ENCODE results near the gene INPP5D. TPM values are rescaled to one million over a fixed set of nuclear protein-coding genes. Genes with fewer than 3 reads are reported as not detected.

INPP5D gene
- total RNA-seq, 1 donor from 2014 or later: 33.4 TPM

DNA sequence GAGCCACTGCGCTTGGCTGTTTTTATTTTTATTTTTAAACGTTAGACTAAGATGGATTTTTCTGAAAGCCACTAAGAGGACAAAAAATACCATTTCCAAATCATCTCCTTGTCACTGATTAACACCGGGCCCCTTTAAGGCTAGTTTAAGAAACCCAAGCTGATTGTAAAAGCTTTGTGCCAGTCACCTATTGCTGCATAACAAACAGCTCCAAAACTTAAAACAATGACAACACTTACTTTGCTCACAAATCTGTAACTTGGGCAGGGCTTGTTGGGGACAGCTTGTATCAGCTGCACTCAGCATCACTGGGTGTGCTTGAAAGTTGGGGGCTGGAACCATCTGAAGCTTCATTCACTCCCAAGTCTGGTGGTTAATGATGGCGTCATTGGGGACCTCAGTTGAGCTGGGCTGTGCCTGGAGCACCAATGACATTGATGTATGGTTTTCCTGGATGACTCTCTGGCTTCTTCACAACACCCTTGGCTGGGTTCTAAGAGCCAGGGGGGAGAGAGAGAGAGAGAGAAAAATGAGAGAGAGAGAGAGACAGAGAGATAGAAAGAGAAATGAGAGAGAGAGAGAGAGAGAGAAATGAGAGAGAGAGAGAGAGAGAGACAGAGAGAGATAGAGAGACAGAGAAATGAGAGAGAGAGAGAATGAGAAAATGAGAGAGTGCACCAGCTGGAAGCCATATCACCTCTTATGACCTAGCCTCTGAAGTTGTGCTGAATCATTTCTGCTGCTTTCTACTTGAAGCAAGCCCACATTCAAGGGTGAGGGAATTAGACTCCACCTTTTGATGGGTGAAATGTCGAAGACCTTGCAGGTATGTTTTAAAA is 165.3 kb downstream of the INPP5D start:
- Histone ChIP-seq H3K27me3 (no peaks in the 10 kb centered on the region), H3K4me1 (no peaks in the 10 kb centered on the region), H3K4me3 (no peak overlapping the region), H3K9me3 (no peaks in the 10 kb centered on the region), H3K27ac (no peak overlapping the region), H3K36me3 (no peaks in the 10 kb centered on the region)
- DNase-seq (ENCODE audit: extremely low spot score in 2 of 2): no peak
- TF ChIP-seq POLR2A (IDR thresholded peaks at IDR 0.05) (no peak), POLR2AphosphoS5 (IDR thresholded peaks at IDR 0.05; ENCODE audit: insufficient read depth in 1 of 2, low read depth in 1 of 2) (no peak)
- TF ChIP-seq, protein P1, sequence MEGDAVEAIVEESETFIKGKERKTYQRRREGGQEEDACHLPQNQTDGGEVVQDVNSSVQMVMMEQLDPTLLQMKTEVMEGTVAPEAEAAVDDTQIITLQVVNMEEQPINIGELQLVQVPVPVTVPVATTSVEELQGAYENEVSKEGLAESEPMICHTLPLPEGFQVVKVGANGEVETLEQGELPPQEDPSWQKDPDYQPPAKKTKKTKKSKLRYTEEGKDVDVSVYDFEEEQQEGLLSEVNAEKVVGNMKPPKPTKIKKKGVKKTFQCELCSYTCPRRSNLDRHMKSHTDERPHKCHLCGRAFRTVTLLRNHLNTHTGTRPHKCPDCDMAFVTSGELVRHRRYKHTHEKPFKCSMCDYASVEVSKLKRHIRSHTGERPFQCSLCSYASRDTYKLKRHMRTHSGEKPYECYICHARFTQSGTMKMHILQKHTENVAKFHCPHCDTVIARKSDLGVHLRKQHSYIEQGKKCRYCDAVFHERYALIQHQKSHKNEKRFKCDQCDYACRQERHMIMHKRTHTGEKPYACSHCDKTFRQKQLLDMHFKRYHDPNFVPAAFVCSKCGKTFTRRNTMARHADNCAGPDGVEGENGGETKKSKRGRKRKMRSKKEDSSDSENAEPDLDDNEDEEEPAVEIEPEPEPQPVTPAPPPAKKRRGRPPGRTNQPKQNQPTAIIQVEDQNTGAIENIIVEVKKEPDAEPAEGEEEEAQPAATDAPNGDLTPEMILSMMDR (IDR thresholded peaks at IDR 0.05): no peak
- intact Hi-C loops (cut with DNase I): no loop called here

DNA sequence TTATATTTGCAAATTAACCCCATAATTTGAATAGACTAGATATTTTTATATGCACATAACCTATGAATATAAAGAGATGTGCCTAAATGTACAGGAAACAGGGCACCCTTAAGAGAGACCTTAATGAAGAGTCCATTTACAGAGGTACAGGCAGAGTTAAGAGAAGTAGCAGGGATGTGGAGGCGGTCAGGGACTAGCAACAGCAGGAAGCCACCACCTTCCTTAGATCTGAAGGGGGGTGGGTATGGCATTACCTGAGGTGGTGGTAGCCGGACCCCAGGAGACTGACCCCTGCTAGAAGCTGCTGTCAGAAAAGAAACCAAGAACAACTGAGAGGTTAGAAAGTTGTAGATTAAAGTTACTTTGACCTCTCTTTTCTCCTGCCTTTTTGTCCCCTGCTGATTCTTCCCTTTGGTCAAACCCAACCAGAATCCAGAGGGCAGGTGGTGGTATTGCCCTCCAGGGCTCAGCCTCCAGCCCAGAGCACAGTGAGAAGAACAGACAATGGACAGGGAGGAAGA is 166.4 kb downstream of the INPP5D start:
- H3K9me3 ChIP-seq: no peaks in the 10 kb centered on the region
- H3K4me1 ChIP-seq: no peaks in the 10 kb centered on the region
- no peak overlapping the region for H3K4me3 ChIP-seq
- H3K27me3 ChIP-seq: no peaks in the 10 kb centered on the region
- H3K27ac ChIP-seq: no peak overlapping the region
- no peaks in the 10 kb centered on the region for H3K36me3 ChIP-seq
- intact Hi-C loops (cut with DNase I): no loop called here
- TF ChIP-seq POLR2AphosphoS5 (IDR thresholded peaks at IDR 0.05; ENCODE audit: insufficient read depth in 1 of 2, low read depth in 1 of 2) (no peak), POLR2A (IDR thresholded peaks at IDR 0.05) (no peak)
- TF ChIP-seq, protein P1 (IDR thresholded peaks at IDR 0.05): no peak
- no peak for DNase-seq (ENCODE audit: extremely low spot score in 2 of 2)

DNA sequence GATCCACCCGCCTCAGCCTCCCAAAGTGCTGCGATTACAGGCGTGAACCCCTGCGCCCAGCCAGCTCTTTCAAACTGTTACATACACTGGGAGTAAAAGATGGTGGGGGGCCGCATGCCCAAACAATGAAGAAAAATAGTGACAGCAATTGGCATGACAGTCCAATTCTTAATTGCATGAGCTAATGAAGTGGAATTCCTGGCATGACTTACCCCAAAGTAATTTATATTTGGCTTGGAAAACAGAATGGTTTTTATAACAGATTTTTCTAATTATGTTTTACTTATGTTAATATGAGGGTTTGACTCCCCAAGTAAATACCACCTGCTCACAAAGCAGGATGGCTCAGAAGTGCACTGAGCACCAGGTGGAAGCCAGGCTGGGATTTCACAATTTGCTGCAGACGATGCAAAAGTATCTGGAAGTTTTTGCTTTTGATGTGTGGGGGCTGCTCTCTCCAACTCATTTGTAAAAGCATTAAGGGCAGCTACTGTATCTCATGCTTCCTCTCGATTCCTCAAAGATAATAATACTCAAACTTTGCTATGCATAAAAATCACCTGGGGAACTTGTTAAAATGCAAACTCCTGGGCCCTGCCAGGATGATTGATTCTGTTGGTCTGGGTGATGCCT is 167.3 kb downstream of the INPP5D start:
- H3K27me3 ChIP-seq: no peaks in the 10 kb centered on the region
- no peak for DNase-seq (ENCODE audit: extremely low spot score in 2 of 2)
- no peak for TF ChIP-seq POLR2AphosphoS5 (IDR thresholded peaks at IDR 0.05; ENCODE audit: insufficient read depth in 1 of 2, low read depth in 1 of 2)
- TF ChIP-seq POLR2A (IDR thresholded peaks at IDR 0.05): no peak
- TF ChIP-seq, protein P1 (IDR thresholded peaks at IDR 0.05): no peak
- intact Hi-C loops (cut with DNase I): no loop called here
- no peak overlapping the region for H3K4me3 ChIP-seq
- H3K4me1 ChIP-seq: no peaks in the 10 kb centered on the region
- H3K9me3 ChIP-seq: no peaks in the 10 kb centered on the region
- no peaks in the 10 kb centered on the region for H3K36me3 ChIP-seq
- no peak overlapping the region for H3K27ac ChIP-seq

DNA sequence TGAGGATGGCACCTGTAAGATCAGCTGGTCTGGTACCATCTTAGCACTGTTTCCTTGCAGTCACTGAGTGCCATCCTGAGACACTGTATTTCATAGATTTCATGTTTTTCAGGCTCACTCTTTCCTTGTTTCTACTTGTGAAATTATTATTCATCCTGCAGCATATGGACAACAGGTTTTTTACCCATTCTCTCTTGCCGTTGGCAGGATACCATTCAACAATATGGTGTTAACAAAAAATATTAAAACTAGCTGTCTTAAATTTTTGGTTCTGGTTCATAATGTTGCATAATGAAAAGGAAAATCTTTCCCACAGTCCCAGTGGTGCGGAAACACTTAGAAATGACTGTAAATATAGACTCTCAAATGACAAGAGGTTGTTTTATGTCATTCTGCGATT is 168.2 kb downstream of the INPP5D start:
- Histone ChIP-seq H3K4me3 (no peak overlapping the region), H3K27me3 (no peaks in the 10 kb centered on the region), H3K9me3 (no peaks in the 10 kb centered on the region), H3K4me1 (no peaks in the 10 kb centered on the region), H3K27ac (no peak overlapping the region), H3K36me3 (no peaks in the 10 kb centered on the region)
- intact Hi-C loops (cut with DNase I): no loop called here
- DNase-seq (ENCODE audit: extremely low spot score in 2 of 2): no peak
- TF ChIP-seq, protein P1 (IDR thresholded peaks at IDR 0.05): no peak
- TF ChIP-seq POLR2A (IDR thresholded peaks at IDR 0.05) (no peak), POLR2AphosphoS5 (IDR thresholded peaks at IDR 0.05; ENCODE audit: insufficient read depth in 1 of 2, low read depth in 1 of 2) (no peak)
